GM23338 (cell line): ENCODE results near the gene FCHSD2. TPM values are rescaled to one million over a fixed set of nuclear protein-coding genes. Genes with fewer than 3 reads are reported as not detected.

ENCODE experiments used
- ATAC-seq: fragments of 200-7000 bp; cut with Tn5 transposase; 3 replicates; pipeline ENCODE4 v1.9.1; 2020
- DNase-seq: peaks from one replicate; pipeline ENCODE4 v3.0.0-alpha.2; 2015; ENCODE audit warnings: low spot score
- H2AFZ ChIP-seq: fragments of 200-600 bp; sonication (generic); 2 replicates; pipeline ENCODE4 v1.8.0; 2016; ENCODE audit warnings: antibody characterized with exemption, mild to moderate bottlenecking, moderate library complexity
- H3F3A ChIP-seq: fragments of 200-600 bp; sonication (generic); replicated peaks from 2 replicates; pipeline ENCODE4 v1.8.0; 2017; ENCODE audit warnings: antibody characterized with exemption, mixed run types, low read depth
- H3K27ac ChIP-seq: fragments of 200-600 bp; sonication (generic); 2 replicates; pipeline ENCODE4 v1.6.1; 2016; ENCODE audit warnings: low read depth
- H3K27me3 ChIP-seq: fragments of 200-600 bp; sonication (generic); 2 replicates; pipeline ENCODE4 v1.8.0; 2016; ENCODE audit warnings: mild to moderate bottlenecking, mixed run types, moderate library complexity; ENCODE audit not compliant: insufficient read depth
- H3K36me3 ChIP-seq: fragments of 200-600 bp; sonication (generic); 2 replicates; pipeline ENCODE4 v1.8.0; 2016; ENCODE audit warnings: mild to moderate bottlenecking; ENCODE audit not compliant: insufficient read depth
- H3K4me1 ChIP-seq: fragments of 200-600 bp; sonication (generic); 2 replicates; pipeline ENCODE4 v1.8.0; 2016; ENCODE audit warnings: mild to moderate bottlenecking, moderate library complexity; ENCODE audit not compliant: insufficient read depth
- H3K4me2 ChIP-seq: fragments of 200-600 bp; sonication (generic); 2 replicates; pipeline ENCODE4 v1.7.1; 2017; ENCODE audit warnings: mixed run types
- H3K4me3 ChIP-seq: fragments of 200-600 bp; sonication (generic); 2 replicates; pipeline ENCODE4 v1.6.1; 2016; ENCODE audit warnings: mixed run types
- H3K79me2 ChIP-seq: fragments of 200-600 bp; sonication (generic); replicated peaks from 2 replicates; pipeline ENCODE4 v1.8.0; 2017; ENCODE audit warnings: mild to moderate bottlenecking; ENCODE audit not compliant: insufficient read depth
- H3K9me2 ChIP-seq: fragments of 200-600 bp; sonication (generic); 2 replicates; pipeline ENCODE4 v1.8.0; 2017; ENCODE audit not compliant: insufficient read depth
- H4K20me1 ChIP-seq: fragments of 200-600 bp; sonication (generic); replicated peaks from 2 replicates; pipeline ENCODE4 v1.8.0; 2017; ENCODE audit warnings: mild to moderate bottlenecking; ENCODE audit not compliant: insufficient read depth
- H3K27ac Mint-ChIP-seq: 2 replicates; pipeline ENCODE4 v1.8.0; 2020; ENCODE audit warnings: inconsistent platforms, mild to moderate bottlenecking, moderate library complexity, mixed read lengths
- H3K27me3 Mint-ChIP-seq: 3 replicates; pipeline ENCODE4 v1.8.0; 2022; ENCODE audit warnings: low read depth, mild to moderate bottlenecking, moderate library complexity, mixed read lengths, inconsistent platforms; ENCODE audit not compliant: insufficient read depth, poor library complexity
- H3K36me3 Mint-ChIP-seq: 3 replicates; pipeline ENCODE4 v1.8.0; 2021; ENCODE audit warnings: low read depth, mild to moderate bottlenecking, inconsistent platforms, moderate library complexity, mixed read lengths
- H3K4me1 Mint-ChIP-seq: 3 replicates; pipeline ENCODE4 v1.8.0; 2020; ENCODE audit warnings: mild to moderate bottlenecking, inconsistent platforms, mixed read lengths
- H3K4me3 Mint-ChIP-seq: 3 replicates; pipeline ENCODE4 v1.8.0; 2021; ENCODE audit warnings: moderate library complexity, mild to moderate bottlenecking, inconsistent platforms, mixed read lengths
- H3K9me3 Mint-ChIP-seq: 3 replicates; pipeline ENCODE4 v1.8.0; 2020; ENCODE audit warnings: moderate library complexity, mild to moderate bottlenecking, inconsistent platforms, mixed read lengths
- EZH2 ChIP-seq: fragments of 200-600 bp; sonication (generic); IDR thresholded peaks from one replicate; pipeline ENCODE4 v1.8.0; 2017; ENCODE audit warnings: antibody characterized with exemption, mild to moderate bottlenecking, low read depth; ENCODE audit not compliant: unreplicated experiment
- POLR2AphosphoS5 ChIP-seq: IDR thresholded peaks from 2 replicates; pipeline ENCODE4 v1.6.1; 2016; ENCODE audit warnings: antibody characterized with exemption, low read depth
- REST ChIP-seq: IDR thresholded peaks from one replicate; pipeline ENCODE4 v1.6.1; 2018; ENCODE audit warnings: antibody characterized with exemption; ENCODE audit not compliant: unreplicated experiment
- ZNF114 ChIP-seq: fragments of 250-450 bp; sonication (Bioruptor Pico); IDR thresholded peaks from 2 replicates; pipeline ENCODE4 v1.5.0; 2020; ENCODE audit warnings: mild to moderate bottlenecking, moderate library complexity
- polyA plus RNA-seq: library from polyadenylated mRNA; unstranded; fragments of >200 nt; fragmentation: Nextera tagmentation; extraction: Ambion mirVana; gene quantifications from 2 replicates; pipeline ENCODE4 v1.2.1, GENCODE V29; 2016
- total RNA-seq: library from RNA; depleted of rRNA; stranded (reverse); fragments of >200 nt; shearing (Covaris generic); gene quantifications from 2 replicates; pipeline ENCODE4 v1.2.3, GENCODE V29; 2014
- TF ChIP-seq, protein P1 (sequence below), 2 experiments: fragments of 200-600 bp in 1 of 2; sonication (generic) in 1 of 2; conservative IDR thresholded peaks; 2 replicates each; pipeline versions ENCODE4 v1.5.1 to v1.6.1; 2016 to 2017; ENCODE audit warnings: antibody characterized with exemption in 2 of 2, low read depth in 2 of 2, mild to moderate bottlenecking in 2 of 2, moderate library complexity in 1 of 2
- TF ChIP-seq, protein P2 (sequence below): IDR thresholded peaks from 2 replicates; pipeline ENCODE4 v1.6.1; 2016; ENCODE audit warnings: antibody characterized with exemption
- TF ChIP-seq, protein P3 (sequence below): fragments of 250-450 bp; sonication (Bioruptor Pico); IDR thresholded peaks from 2 replicates; pipeline ENCODE4 v1.5.0; 2020; ENCODE audit warnings: mild to moderate bottlenecking, moderate library complexity

FCHSD2 gene
- total and polyA plus RNA-seq, 2 experiments from 2014 or later, result 3.6 to 5.2 TPM

- TF ChIP-seq ZNF114 (CRISPR knock-in tag), result no peak
- no peak for TF ChIP-seq REST
- TF ChIP-seq POLR2AphosphoS5, result no peak
- TF ChIP-seq, protein P1, sequence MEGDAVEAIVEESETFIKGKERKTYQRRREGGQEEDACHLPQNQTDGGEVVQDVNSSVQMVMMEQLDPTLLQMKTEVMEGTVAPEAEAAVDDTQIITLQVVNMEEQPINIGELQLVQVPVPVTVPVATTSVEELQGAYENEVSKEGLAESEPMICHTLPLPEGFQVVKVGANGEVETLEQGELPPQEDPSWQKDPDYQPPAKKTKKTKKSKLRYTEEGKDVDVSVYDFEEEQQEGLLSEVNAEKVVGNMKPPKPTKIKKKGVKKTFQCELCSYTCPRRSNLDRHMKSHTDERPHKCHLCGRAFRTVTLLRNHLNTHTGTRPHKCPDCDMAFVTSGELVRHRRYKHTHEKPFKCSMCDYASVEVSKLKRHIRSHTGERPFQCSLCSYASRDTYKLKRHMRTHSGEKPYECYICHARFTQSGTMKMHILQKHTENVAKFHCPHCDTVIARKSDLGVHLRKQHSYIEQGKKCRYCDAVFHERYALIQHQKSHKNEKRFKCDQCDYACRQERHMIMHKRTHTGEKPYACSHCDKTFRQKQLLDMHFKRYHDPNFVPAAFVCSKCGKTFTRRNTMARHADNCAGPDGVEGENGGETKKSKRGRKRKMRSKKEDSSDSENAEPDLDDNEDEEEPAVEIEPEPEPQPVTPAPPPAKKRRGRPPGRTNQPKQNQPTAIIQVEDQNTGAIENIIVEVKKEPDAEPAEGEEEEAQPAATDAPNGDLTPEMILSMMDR (conservative IDR thresholded peaks at IDR 0.05; ENCODE audit: low read depth in 2 of 2), result no peak
- TF ChIP-seq, protein P2, sequence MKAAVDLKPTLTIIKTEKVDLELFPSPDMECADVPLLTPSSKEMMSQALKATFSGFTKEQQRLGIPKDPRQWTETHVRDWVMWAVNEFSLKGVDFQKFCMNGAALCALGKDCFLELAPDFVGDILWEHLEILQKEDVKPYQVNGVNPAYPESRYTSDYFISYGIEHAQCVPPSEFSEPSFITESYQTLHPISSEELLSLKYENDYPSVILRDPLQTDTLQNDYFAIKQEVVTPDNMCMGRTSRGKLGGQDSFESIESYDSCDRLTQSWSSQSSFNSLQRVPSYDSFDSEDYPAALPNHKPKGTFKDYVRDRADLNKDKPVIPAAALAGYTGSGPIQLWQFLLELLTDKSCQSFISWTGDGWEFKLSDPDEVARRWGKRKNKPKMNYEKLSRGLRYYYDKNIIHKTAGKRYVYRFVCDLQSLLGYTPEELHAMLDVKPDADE, result no peak
- no peak for TF ChIP-seq EZH2
- H3K79me2 ChIP-seq, result no peaks in the 10 kb centered on the region
- Mint-ChIP-seq H3K27ac (no peak overlapping the region), H3K4me3 (no peak overlapping the region), H3K4me1 (peaks cover 8% of the 10 kb centered on the region), H3K27me3 (peaks cover 3% of the 10 kb centered on the region), H3K36me3 (no peaks in the 10 kb centered on the region), H3K9me3 (no peaks in the 10 kb centered on the region)
- no peaks in the 10 kb centered on the region for H3F3A ChIP-seq
- H3K36me3 ChIP-seq, result no peaks in the 10 kb centered on the region
- no peak overlapping the region for H3K4me2 ChIP-seq
- H4K20me1 ChIP-seq, result no peaks in the 10 kb centered on the region
- H3K27me3 ChIP-seq, result no peaks in the 10 kb centered on the region
- no peak overlapping the region for H3K27ac ChIP-seq
- no peak overlapping the region for H3K4me3 ChIP-seq
- no peak for ATAC-seq
- no peaks in the 10 kb centered on the region for H3K9me2 ChIP-seq
- DNase-seq, result no peak
- H2AFZ ChIP-seq, result no peak overlapping the region
- H3K4me1 ChIP-seq, result peaks cover 14% of the 10 kb centered on the region
Measured at GRCh38 chr11:73095613-73096012, 46.5 kb downstream of the FCHSD2 start.

- Histone ChIP-seq H3K4me3 (no peak overlapping the region), H3K9me2 (no peaks in the 10 kb centered on the region), H2AFZ (no peak overlapping the region), H3K27ac (no peak overlapping the region), H3K4me2 (no peak overlapping the region), H3K27me3 (no peaks in the 10 kb centered on the region), H4K20me1 (no peaks in the 10 kb centered on the region), H3F3A (no peaks in the 10 kb centered on the region), H3K79me2 (no peaks in the 10 kb centered on the region), H3K36me3 (no peaks in the 10 kb centered on the region), H3K4me1 (no peaks in the 10 kb centered on the region)
- TF ChIP-seq, protein P3, sequence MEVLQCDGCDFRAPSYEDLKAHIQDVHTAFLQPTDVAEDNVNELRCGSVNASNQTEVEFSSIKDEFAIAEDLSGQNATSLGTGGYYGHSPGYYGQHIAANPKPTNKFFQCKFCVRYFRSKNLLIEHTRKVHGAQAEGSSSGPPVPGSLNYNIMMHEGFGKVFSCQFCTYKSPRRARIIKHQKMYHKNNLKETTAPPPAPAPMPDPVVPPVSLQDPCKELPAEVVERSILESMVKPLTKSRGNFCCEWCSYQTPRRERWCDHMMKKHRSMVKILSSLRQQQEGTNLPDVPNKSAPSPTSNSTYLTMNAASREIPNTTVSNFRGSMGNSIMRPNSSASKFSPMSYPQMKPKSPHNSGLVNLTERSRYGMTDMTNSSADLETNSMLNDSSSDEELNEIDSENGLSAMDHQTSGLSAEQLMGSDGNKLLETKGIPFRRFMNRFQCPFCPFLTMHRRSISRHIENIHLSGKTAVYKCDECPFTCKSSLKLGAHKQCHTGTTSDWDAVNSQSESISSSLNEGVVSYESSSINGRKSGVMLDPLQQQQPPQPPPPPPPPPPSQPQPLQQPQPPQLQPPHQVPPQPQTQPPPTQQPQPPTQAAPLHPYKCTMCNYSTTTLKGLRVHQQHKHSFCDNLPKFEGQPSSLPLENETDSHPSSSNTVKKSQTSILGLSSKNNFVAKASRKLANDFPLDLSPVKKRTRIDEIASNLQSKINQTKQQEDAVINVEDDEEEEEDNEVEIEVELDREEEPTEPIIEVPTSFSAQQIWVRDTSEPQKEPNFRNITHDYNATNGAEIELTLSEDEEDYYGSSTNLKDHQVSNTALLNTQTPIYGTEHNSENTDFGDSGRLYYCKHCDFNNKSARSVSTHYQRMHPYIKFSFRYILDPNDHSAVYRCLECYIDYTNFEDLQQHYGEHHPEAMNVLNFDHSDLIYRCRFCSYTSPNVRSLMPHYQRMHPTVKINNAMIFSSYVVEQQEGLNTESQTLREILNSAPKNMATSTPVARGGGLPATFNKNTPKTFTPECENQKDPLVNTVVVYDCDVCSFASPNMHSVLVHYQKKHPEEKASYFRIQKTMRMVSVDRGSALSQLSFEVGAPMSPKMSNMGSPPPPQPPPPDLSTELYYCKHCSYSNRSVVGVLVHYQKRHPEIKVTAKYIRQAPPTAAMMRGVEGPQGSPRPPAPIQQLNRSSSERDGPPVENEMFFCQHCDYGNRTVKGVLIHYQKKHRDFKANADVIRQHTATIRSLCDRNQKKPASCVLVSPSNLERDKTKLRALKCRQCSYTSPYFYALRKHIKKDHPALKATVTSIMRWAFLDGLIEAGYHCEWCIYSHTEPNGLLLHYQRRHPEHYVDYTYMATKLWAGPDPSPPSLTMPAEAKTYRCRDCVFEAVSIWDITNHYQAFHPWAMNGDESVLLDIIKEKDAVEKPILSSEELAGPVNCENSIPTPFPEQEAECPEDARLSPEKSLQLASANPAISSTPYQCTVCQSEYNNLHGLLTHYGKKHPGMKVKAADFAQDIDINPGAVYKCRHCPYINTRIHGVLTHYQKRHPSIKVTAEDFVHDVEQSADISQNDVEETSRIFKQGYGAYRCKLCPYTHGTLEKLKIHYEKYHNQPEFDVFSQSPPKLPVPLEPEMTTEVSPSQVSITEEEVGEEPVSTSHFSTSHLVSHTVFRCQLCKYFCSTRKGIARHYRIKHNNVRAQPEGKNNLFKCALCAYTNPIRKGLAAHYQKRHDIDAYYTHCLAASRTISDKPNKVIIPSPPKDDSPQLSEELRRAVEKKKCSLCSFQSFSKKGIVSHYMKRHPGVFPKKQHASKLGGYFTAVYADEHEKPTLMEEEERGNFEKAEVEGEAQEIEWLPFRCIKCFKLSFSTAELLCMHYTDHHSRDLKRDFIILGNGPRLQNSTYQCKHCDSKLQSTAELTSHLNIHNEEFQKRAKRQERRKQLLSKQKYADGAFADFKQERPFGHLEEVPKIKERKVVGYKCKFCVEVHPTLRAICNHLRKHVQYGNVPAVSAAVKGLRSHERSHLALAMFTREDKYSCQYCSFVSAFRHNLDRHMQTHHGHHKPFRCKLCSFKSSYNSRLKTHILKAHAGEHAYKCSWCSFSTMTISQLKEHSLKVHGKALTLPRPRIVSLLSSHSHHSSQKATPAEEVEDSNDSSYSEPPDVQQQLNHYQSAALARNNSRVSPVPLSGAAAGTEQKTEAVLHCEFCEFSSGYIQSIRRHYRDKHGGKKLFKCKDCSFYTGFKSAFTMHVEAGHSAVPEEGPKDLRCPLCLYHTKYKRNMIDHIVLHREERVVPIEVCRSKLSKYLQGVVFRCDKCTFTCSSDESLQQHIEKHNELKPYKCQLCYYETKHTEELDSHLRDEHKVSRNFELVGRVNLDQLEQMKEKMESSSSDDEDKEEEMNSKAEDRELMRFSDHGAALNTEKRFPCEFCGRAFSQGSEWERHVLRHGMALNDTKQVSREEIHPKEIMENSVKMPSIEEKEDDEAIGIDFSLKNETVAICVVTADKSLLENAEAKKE (CRISPR knock-in tag), result no peak
- H3K4me3 Mint-ChIP-seq, result no peak overlapping the region
- no peaks in the 10 kb centered on the region; the same call in 2 of the 3 replicates for H3K4me1 Mint-ChIP-seq
- no peak overlapping the region for H3K27ac Mint-ChIP-seq
- no peaks in the 10 kb centered on the region for H3K9me3 Mint-ChIP-seq
- no peaks in the 10 kb centered on the region for H3K27me3 Mint-ChIP-seq
- H3K36me3 Mint-ChIP-seq, result no peaks in the 10 kb centered on the region
- DNase-seq, result no peak
- no peak for ATAC-seq
Measured at GRCh38 chr11:73091521-73092305, 50.4 kb downstream of the FCHSD2 start.
